Right ventricle myocardium superior (tissue), 1 donor: ENCODE results near the gene SPSB2. TPM values are rescaled to one million over a fixed set of nuclear protein-coding genes. Genes with fewer than 3 reads are reported as not detected.
A peak's percentile ranks its signal among the peaks of the same experiment; 100 is the strongest.

Experiments
- ATAC-seq: fragments of 200-7000 bp; cut with Tn5 transposase; one replicate; pipeline ENCODE4 v1.9.1; 2020; ENCODE audit warnings: mild to moderate bottlenecking; ENCODE audit not compliant: poor library complexity
- DNase-seq: peaks from one replicate; pipeline ENCODE4 v3.0.0-alpha.2; 2020
- intact Hi-C: fragments of 100-400 bp; cut with DNase I; formaldehyde crosslinking; loops from one replicate; pipeline ENCODE4 v1.11.2; 2022
- total RNA-seq: library from RNA; stranded (reverse); fragmentation: NEBNext Ultra II Directional; extraction: Animal tissue kit (Norgen Biotek cat#: 25700); gene quantifications from one replicate; pipeline ENCODE4 v1.2.1, GENCODE V29; 2021
- donor health status: DM: no; HTN: yes; CAD: no; lungs with severe emphysema.

Gene SPSB2
- total RNA-seq, 1 donor from 2014 or later, result 3.2 TPM

DNA sequence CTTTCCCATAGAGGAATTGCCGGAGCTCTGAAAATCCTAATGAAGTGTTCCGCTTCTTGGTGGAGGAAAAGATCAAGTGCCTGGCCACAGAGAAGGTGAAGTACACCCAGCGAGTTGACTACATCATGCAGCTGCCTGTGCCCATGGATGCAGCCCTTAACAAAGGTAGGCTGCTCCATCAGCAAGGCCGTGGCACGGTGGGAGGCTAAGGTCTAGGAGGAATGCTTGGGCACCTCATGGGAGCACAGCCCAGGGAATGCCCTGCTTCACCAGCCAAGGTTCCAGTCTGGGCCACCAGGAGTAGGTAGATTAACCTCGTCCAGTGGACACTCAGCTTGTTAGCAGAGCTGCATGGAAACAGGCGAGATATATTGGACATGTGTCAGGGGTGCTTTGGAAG, 12.2 kb downstream of the SPSB2 start:
- intact Hi-C loops, result no loop called here
- ATAC-seq (no peak), DNase-seq (no peak)

DNA sequence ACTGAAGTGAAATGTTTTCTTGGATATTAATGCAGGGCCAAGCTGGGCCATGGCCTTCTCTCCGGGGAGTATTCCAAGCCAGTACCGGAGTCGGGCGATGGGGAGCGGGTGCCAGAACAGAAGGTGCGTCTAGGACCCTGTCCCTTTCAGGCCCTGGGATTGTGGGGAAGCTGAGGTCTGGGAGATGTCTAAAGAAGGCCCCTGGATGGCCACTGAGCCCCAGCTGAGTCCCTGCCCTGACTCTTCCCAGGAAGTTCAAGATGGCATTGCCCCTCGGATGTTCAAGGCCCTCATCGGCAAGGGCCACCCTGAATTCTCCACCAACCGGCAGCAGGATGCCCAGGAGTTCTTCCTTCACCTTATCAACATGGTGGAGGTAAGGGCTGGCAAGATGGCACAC, 13.0 kb downstream of the SPSB2 start:
- intact Hi-C loops, result no loop called here
- ATAC-seq, result no peak
- no peak for DNase-seq

DNA sequence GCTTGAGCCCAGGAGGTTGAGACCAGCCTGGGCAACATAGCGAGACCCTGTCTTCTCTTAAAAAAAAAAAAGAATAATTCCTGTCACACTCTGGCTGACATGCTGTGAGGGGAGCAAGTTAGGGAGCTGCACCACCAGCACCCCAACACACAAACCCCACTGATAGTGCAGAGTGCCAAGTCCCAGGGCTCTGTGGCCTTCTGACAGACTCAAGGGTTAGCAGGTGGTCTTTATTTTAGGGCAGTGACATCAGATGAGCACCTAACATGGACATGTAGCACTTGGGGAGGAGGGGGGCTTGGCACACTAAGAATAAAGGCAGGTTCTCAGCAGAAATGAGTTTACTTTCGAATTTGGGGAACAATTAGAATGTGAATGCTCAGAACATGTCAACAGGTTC, 14.3 kb downstream of the SPSB2 start:
- DNase-seq (no peak), ATAC-seq (no peak)
- intact Hi-C loops, result no loop called here

DNA sequence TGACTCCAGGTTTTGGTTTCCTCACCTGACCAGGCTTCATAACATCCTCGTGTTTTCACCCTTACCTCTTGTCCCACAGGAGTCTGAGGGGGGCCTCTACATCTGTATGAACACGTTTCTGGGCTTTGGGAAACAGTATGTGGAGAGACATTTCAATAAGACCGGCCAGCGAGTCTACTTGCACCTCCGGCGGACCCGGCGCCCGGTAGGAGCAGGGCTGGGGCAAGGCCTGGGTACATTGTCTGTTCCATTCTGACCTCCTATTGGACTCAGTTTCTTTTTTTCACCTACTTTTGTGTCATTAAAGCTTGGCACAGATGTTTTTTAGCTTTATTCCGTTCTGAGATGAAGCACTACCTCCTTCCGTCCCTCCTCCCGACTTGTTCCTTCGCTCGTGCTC, 17.8 kb downstream of the SPSB2 start:
- ATAC-seq (no peak), DNase-seq (no peak)
- intact Hi-C loops, result no loop called here

DNA sequence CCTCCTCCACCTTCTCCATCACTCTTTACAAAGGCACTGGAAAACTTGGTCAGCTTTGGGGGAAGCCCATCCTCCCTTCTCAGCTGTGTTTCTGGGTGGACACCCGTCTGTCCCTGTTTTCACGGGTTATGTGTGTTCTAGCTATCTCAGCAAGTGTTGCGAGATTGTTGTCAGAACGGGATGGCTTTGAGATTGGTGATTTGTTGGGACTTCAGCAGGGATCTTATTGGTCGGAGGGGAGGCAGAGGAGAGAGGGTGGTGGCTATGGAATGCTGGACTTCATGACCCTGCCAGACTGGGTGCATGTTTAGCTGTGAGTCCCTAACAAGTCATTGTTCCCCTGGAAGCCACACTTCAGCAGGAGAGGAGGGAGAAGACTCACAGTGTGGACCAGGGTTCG, 19.1 kb downstream of the SPSB2 start:
- intact Hi-C loops, result no loop called here
- DNase-seq (no peak), ATAC-seq (no peak)

DNA sequence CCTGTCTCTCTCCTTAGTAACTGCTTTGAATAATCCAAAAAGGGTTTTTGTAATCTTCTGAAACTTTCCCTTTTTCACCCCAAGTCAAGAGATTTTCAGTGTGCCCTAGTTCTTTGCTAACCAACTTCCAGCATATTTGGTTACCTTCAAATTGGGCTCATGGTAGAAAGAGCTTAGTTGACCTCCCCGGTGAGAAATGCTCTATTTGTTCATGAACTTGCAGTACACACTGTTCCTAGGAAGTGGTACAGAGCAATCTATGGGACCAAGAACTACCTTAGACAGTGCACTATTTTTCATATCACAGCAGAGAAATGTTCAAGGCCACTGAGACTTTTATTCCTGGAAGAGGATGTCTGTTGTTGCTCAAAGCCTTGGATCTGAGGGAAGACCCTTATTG, 19.5 kb downstream of the SPSB2 start:
- ATAC-seq, result no peak
- DNase-seq, result no peak
- intact Hi-C loops, result no loop called here

DNA sequence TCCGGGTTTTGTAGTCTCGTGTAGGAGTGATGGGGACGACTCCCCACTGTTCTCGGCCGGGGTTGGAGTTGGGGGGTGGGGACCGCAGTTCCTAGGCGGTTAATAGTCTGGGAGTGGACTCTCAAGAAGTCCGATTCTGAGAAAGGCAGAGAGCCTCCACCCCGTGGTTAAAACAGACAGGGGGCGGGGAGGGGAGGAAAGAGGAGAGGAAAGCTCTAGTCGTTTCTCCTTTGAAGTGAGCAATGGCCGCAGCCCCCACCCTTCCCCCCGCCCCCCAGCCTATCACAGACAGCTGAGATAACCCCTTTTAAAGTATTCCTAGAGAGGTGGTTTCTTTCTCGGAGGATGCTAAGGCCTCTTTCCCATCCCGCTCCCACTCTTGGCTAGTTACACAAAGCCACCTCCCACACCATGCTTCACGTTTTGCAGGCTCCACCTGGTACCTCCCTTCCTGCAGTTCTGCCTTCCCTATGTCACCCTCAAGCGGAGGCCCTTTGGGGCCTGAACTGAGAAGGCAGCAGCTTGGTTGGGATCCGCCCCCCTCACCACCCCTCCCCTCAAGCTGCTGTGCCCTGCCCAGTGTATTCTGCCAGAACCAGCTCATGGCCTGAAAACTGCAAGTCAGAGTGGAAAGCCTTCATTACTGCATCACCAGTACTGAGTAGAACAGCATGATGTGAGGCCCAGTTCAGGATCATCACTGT, 20.3 kb downstream of the SPSB2 start:
- ATAC-seq (no peak), DNase-seq (no peak)
- intact Hi-C loops, result no loop called here

DNA sequence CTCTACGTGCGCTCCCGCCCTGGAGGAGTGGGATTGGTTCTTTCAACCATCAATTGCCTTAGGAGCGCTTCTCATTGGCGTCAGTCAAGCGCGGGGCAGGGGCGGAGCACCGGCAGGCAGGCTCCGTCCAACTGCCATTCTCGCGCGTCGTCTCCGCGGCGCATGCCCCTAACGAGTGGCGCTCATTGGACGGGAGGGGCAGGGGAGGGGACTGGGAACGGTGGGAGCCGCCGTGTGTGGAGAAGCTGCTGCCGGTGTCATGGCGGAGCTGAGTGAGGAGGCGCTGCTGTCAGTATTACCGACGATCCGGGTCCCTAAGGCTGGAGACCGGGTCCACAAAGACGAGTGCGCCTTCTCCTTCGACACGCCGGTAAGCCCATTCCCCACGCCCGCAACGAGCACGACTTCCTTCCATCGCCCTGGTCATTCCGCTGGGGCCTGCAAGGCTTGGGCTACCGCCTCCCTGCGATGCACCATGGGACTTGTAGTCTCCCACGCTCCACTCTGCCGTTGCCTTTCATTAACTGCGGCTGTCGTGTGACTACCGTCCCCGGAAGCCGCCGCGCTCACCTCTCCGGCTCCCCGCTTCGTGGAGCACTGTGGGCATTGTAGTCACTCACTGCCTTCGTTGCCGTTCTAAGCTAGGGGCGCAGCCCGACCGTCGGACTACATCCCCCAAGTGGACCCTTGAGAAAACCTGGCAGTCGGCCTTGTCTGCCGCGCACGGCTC, 21.0 kb downstream of the SPSB2 start, which contains the start of gene USP5:
TSS of gene USP5 (plus strand) at position 230 of the 730 bp plus-strand sequence. CDS start at position 260, 30 bp downstream.
- DNase-seq, result peak; percentile 99
- intact Hi-C loops, result no loop called here
- peak; percentile 91 for ATAC-seq

DNA sequence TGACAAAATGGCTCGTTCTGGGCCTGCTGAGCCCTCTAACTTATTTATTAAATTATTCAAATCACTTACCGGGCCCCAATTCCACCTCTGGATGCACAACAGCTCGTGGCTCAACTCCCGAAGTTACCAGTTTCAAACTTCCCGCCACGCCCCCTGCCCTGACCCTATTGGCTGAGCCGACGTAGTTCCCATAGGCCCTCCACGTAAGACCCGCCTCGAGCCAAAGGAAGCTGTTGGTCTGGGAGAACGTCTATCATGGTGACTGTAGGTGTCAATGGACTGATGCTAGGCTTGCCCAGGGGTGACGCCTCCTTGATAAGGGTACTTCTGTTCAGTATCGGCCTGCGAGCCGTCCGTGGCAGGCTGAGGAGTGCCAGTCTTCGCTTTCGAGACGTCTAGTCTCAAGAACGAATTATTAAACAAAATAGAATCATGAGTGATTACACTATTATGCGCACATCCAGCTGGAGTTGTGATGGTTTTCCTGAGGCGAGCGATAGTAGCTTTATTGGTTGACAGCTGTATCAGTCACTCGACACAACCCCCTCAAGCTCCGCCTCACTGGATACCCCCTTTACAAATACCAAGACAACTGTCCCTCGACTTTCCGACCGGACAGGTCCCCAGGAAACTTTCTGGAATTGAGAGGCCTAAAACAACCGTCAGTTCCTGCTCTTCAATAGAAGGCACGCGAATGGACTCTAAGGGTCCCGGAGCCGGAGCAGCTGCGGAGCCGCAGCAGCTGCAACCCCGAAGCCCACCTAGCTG, 21.8 kb downstream of the SPSB2 start, which contains the start of gene CDCA3:
TSS of gene CDCA3 (minus strand) at position 134 of the 768 bp plus-strand sequence. CDS start 334 bp downstream, outside the sequence.
- peak; percentile 96 for DNase-seq
- intact Hi-C loops, result no loop called here
- peak; percentile 82 for ATAC-seq

DNA sequence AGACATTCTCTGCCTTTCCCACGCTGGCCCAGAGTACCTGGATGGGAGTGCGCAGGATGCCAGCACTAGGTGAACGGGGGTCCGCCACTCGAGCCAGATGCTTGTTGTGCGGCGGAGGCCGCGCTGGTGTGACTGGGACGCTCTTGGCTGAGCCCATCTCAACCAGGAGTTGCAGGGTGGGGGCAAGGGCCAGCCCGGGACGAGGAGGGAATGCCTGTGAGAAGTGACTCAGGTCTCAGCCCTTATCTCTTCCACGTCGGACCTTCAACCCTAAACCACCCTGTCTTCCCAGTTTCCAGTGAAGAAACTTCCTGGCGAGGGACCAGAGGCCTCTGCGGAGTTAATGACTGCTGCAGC, 22.3 kb downstream of the SPSB2 start:
- DNase-seq, result no peak

DNA sequence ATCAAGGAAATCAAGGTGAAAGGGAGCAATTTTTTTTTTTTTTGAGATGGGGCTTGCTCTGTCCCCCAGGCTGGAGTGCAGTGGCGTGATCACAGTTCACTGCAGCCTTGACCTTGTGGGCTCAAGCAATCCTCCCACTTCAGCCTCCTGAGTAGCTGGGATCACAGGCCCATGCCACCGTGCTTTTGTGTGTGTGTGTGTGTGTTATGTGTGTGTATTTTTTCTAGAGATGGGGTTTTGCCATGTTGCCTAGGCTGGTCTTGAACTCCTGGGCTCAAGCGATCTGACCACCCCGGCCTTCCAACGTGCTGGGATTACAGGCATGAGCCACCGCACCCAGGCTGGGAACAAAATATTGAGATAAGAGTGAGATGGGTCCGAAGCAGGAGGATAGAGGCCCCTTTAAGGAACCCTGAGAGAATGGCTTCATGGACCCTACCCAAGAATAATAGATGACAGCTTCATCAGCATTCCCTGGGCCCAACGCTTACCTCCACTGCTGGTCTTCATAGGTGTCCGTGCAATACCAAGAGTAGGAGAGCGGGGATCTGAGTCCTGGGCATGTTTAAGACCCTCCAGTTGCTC, 23.0 kb downstream of the SPSB2 start:
- no peak for DNase-seq
- intact Hi-C loops, result no loop called here
- no peak for ATAC-seq

More for the DNA sequence above, 22.3 kb downstream of the SPSB2 start:
- ATAC-seq, result no peak
- intact Hi-C loops, result no loop called here

DNA sequence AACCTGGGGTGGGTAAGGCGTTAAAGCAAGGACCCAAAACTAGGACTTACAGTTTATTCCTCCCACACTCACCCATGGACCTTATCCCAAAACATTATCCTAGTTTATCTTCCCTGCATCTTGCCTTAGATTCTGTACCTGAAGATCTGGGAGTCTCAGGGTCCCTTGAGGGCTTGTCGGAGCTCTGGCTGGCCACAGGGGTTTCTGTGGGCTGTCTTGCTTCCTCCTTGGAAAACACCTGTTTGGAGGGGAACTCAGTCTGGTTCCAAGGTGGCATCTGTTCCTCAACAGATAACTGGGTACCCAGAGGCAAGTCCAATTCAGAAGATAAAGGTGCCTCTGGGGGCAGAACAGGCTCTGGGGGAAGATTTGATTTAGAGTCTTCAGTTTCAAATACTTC, 23.7 kb downstream of the SPSB2 start:
- no peak for DNase-seq
- intact Hi-C loops, result no loop called here

DNA sequence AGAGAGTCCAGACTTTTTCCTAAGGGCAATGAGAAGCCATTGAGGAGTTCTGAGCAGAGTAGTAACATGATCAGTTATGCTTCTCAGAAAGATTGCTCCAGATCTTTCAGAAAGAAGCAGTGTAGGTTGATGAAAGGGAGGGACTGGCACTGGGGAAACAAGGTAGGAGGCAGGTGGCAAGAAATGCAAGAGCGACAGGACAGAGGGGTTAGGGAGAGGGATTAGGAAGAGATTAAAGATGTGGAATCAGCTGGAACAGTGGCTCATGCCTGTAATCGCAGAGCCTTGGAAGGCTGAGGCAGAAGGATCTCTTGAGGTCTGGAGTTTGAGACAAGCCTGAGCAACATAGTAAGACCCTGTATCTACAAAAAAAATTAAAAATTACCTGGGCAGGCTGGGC, 25.4 kb downstream of the SPSB2 start:
- intact Hi-C loops, result no loop called here
- DNase-seq (no peak), ATAC-seq (no peak)

More for the DNA sequence above, 23.7 kb downstream of the SPSB2 start:
- no peak for ATAC-seq

DNA sequence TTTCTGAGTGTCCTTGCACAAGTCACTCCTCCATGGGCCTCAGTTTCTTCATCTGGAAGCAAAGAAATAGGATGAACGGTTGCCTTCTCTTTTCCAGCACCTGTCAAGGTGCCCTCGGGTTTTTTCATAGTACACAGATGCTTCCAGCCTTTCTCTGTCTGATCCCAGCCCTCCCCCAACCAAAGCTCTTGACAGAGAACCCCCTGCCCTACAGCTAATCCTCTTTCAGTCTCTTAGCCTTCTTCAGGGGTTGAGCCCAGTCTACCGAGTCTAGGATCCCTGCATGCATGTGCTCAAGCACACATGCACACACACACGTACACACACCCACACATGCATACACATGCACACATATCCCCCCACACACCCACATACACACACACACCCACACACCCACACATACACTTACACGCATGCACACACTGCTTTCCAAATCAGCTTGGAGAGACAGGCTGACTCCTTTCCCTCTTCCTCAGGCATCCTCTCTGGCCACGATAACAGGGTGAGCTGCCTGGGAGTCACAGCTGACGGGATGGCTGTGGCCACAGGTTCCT, 26.7 kb downstream of the SPSB2 start:
- ATAC-seq, result no peak

DNA sequence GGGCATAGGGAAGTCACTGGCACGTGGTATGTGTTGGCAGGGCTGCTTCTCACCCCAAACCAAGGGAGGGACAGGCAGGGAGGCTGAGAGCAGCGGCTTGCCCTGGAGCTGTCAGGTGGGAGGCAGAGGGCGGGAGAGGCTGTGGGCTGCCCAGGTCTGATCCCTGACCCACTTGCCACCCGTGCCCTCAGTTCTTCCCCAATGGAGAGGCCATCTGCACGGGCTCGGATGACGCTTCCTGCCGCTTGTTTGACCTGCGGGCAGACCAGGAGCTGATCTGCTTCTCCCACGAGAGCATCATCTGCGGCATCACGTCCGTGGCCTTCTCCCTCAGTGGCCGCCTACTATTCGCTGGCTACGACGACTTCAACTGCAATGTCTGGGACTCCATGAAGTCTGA, 27.7 kb downstream of the SPSB2 start:
- intact Hi-C loops, result no loop called here
- no peak for DNase-seq
- no peak for ATAC-seq

More for the DNA sequence above, 26.7 kb downstream of the SPSB2 start:
- intact Hi-C loops, result no loop called here
- DNase-seq, result no peak

DNA sequence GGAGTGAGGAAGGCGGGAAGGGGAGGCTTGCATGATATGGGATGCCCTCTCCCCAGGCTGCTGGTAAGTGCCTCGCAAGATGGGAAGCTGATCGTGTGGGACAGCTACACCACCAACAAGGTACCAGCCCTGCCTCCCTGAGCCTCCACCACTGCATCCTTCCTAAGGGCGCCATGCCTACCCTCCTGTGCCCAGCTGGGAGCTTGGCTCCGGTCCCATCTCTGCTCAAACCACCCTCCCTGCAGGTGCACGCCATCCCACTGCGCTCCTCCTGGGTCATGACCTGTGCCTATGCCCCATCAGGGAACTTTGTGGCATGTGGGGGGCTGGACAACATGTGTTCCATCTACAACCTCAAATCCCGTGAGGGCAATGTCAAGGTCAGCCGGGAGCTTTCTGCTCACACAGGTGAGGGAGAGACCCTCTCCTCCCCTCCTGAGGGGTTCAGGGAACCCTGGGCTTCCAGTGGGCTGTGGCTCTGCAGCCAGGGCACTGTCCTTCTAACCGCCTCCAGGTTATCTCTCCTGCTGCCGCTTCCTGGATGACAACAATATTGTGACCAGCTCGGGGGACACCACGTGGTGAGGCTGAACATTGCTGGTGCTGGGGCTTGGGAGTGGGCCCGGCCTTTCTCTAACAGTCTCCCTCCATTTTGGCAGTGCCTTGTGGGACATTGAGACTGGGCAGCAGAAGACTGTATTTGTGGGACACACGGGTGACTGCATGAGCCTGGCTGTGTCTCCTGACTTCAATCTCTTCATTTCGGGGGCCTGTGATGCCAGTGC, 29.8 kb downstream of the SPSB2 start:
- ATAC-seq, result no peak
- intact Hi-C loops, result no loop called here
- DNase-seq, result no peak

DNA sequence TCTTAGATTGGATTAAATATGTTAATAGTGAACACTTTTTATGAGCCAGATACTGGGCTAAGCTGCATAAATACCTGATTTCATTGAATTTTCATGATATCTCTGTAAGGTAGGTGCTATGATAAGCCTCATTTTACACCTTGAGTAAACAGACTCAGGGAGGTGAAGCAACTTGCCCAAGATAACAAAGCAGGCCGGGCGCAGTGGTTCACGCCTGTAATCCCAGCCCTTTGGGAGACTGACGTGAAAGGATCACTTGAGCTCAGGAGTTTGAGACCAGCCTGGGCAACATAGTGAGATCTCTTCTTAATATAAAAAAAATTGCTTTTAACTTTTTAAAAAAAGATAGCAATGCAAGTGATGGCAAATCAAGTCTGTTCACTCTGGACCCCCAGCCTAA, 31.0 kb downstream of the SPSB2 start:
- ATAC-seq (no peak), DNase-seq (no peak)
- intact Hi-C loops, result no loop called here
